ENCODE results near the gene C6orf120. TPM values are rescaled to one million over a fixed set of nuclear protein-coding genes. Genes with fewer than 3 reads are reported as not detected.

The C6orf120 gene
- 10 to 100 TPM in 1 of 2 donors, 1 to 10 TPM in 1; 8.9 to 13.9 TPM for total RNA-seq

DNA sequence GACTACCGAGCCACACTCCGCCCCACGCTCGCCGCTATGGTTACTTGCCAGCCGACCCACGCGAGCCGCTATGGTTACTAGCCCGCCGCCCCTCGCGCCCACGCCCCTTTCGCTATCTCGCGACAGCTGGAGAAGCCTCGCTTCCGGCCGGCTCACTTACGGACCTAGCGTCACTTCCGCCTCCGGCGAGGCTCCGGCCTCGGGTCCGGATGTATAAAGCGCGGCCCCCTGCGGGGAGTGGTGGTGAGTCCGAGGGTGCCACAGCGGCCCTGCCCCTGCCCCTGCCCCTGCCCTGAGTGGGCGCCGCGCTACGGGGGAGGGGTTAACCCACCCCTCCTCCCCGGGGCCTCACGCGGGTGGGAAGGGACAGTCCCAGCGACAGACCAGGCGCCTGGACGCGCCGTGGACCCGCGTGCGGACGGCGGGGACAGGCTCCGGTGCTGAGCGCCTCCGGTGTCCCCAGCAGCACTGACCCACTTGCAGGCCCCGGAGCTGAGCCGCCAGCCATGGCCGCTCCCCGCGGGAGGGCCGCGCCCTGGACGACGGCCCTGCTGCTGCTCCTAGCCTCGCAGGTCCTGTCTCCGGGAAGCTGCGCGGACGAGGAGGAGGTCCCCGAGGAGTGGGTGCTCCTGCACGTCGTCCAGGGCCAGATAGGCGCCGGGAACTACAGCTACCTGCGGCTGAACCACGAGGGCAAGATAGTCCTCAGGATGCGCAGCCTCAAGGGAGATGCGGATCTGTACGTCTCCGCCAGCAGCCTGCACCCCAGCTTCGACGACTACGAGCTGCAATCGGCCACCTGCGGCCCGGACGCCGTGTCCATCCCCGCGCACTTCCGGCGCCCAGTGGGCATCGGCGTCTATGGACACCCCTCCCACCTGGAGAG is at the start of gene C6orf120, which contains the start of gene WDR27:
Gene C6orf120 (plus strand): TSS at position 173 of the 886 bp plus-strand sequence. CDS start 334 bp downstream, at position 507.
Gene WDR27 (minus strand): TSS at position 76 of the 886 bp plus-strand sequence. CDS start 13,024 bp downstream, outside the sequence.
- ATAC-seq (peak; percentile 93 to 95), DNase-seq (ENCODE audit: low spot score in 2 of 2) (peak; percentile 95 to 97)
- Mint-ChIP-seq H3K36me3 (peaks cover 17 to 25% of the 10 kb centered on the region in 2 donors), H3K9me3 (no peaks in the 10 kb centered on the region), H3K27ac (peak within 1 kb of the TSS; percentile 95 to 96)

DNA sequence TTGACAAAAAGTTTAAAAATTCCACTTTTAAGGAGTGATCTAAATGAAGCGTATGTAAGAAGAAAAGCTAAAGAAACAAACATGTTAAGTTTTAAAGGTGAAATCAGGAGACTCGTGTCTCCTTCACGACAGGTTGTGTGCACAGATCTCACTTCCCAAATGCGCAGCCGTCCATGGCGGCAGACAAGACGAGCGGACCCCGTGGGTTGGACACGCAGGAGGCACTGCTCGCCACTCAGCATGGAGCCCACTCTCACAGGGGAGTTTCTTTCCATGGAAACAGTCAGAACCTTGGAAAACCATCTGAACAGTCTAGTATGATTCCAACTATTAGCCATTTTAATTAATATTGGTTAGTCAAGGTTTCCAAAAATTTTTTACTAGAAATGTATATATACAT is 49.0 kb upstream of the C6orf120 start:
- DNase-seq (ENCODE audit: low spot score in 2 of 2) (no peak), ATAC-seq (no peak)
- Mint-ChIP-seq H3K9me3 (no peaks in the 10 kb centered on the region), H3K27ac (no peak overlapping the region), H3K36me3 (peaks cover 4 to 15% of the 10 kb centered on the region in 2 donors)

DNA sequence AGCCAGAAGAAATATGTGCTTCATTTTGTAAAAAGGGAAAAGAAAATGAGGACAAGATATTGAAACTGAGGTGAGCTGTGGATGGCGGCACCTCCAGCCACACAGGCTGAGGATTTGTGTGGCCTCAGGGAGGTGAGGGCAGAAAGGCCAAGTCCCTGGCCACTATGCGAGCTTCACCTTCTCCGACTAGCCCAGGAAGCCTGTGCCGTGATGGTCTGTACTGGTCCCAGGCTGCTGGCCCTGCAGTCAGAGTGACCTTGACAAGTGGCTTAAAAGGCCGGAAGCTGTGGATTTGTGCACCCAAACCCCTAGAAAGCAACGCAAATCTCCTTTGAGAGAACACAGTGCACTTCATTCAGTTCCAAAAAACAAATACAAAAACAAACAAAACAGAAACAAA is 48.2 kb upstream of the C6orf120 start:
- H3K36me3 Mint-ChIP-seq = peaks cover 7 to 15% of the 10 kb centered on the region in 2 donors
- no peaks in the 10 kb centered on the region for H3K9me3 Mint-ChIP-seq
- H3K27ac Mint-ChIP-seq = peak overlapping the region in 1 of 2 donors; percentile 31
- ATAC-seq = no peak
- no peak for DNase-seq (ENCODE audit: low spot score in 2 of 2)

DNA sequence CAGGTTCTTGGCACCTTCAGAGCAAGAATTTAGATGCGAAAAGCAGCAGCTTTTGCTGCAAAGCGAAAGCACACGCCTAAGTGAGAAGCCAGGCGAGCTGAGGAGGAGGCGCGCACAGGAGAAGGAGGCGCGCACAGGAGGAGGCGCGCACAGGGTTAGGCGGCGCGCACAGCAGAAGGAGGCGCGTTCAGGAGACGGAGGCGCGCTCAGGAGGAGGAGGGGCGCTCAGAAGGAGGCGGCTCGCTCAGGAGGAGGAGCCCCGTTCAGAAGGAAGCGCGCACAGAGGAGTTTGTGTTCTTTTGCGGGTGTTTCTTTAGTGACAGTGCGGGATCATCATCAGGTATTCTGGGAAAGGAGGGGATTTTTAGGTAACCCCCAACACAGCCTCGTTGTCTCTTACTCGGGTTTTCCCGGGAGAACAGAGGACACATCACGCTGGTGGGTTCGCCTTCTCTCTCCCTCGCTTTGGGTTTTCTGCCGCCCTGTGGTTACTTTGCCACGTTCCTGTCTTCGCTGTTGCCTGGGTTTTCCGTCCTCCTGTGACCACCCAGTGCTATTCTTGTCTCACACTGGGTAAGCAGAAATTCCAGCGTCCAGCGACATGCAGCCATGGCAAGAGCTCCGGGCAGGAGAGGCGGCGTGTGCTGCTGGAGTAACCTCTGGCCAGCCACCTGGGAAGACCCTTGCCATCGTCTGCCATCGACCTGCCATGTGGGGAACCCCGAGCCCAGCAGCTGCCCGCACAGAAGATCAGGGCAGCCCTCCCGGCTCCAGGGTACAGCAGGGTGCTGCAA is 47.1 kb upstream of the C6orf120 start:
- Mint-ChIP-seq H3K36me3 (peaks cover 11 to 15% of the 10 kb centered on the region in 2 donors), H3K27ac (peak overlapping the region in 1 of 2 donors; percentile 31), H3K9me3 (no peaks in the 10 kb centered on the region)
- peak; percentile 93 to 95 for ATAC-seq
- DNase-seq (ENCODE audit: low spot score in 2 of 2) = peak; percentile 30 to 64

DNA sequence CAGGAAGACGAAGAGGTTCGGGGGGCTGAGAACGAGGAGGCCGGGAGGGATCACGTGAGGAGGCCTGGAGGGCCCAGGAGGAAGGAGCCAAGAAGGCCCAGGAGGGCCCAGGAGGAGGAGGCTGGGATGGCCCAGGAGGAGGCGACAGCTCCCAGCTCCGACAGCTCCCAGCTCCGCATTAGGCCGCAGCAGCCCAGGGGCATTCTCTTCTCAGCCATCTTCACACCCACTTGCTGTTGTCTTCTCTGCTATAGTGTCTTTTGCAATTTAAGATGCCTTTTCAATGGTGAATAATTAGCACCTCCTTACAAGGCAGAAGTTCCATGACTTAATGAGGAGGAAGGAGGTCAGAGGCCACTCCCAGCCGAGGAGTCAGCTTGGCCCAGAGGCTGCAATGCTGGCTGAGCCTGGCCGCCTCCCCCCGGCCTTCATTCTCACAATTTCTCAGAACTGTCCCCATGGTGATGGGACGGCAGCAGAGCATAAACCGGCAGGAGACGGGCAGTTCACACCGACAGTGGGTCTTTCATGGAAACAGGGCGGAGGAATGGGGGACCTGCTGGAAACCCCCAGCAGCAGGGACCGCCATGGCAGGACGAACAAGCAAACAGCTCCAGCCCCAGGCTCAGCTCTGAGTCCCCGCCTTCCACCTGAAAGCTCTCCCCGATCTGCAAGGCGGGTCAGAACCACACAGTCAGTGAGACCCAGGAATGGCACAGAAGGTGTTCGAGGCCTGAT is 45.2 kb upstream of the C6orf120 start:
- no peaks in the 10 kb centered on the region for H3K9me3 Mint-ChIP-seq
- H3K36me3 Mint-ChIP-seq = peaks cover 11 to 15% of the 10 kb centered on the region in 2 donors

DNA sequence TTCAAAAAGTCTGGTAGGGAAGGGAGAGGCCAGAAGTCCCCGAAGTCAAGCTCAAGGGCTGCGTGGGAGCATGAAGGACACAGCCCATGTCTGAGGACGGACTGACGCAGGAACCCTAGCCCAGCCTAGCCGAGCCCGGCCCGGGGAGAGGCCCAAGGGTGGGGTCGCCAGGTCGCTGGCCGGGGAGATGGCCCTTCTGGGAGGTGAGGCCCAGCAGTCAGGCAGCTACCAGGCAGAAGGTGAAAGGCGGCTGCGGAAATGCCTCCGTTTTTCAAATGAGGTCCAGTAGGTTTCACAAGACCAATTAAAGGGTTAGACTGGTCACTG is 44.7 kb upstream of the C6orf120 start:
- no peak for DNase-seq (ENCODE audit: low spot score in 2 of 2)
- Mint-ChIP-seq H3K36me3 (peaks cover 13 to 15% of the 10 kb centered on the region in 2 donors), H3K27ac (no peak overlapping the region), H3K9me3 (no peaks in the 10 kb centered on the region)
- no peak for ATAC-seq

More for the DNA sequence above, 45.2 kb upstream of the C6orf120 start:
- DNase-seq (ENCODE audit: low spot score in 2 of 2) (no peak), ATAC-seq (no peak)
- no peak overlapping the region for H3K27ac Mint-ChIP-seq

DNA sequence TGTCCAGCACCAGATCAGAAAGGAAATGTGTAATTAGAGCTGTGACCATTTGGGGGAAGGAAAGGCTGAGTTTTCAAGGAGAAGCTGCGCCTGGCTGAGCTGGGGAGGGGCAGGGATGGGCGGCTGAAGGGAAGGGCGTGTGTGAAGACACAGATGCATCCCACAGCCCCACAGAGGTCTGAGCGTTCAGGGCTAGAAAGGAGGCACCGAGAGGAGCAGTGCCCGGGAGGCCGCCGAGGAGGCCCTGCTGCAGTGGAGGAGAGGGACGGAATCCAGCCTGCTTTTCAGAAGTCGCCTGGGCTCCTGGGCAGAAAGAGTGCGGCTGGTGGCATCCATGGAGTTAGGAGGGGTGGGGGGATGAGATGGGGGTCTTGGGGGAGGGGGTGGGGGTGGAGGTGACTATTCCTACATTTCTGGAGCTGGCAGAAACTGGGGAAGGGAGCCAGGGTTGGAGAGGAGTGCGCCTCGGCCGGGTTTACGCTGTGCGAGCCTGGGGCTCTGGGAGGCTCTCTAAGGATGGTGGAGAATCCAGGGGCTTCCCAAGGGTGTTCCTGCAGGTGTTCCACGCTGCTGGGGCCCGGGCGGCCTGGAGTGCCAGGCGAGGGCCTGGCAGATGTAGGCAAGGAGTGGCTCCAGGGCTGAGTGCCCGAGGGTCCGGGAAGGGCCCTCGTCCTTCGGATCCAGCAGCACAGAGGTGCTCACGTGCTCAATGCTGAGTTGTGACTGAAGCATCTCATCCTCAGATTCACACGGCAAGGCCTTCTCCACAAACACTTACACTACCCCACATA is 41.9 kb upstream of the C6orf120 start:
- DNase-seq (ENCODE audit: low spot score in 2 of 2) = no peak
- Mint-ChIP-seq H3K27ac (peak overlapping the region in 1 of 2 donors; percentile 36), H3K36me3 (peaks cover 15 to 31% of the 10 kb centered on the region in 2 donors), H3K9me3 (no peaks in the 10 kb centered on the region)
- no peak for ATAC-seq

DNA sequence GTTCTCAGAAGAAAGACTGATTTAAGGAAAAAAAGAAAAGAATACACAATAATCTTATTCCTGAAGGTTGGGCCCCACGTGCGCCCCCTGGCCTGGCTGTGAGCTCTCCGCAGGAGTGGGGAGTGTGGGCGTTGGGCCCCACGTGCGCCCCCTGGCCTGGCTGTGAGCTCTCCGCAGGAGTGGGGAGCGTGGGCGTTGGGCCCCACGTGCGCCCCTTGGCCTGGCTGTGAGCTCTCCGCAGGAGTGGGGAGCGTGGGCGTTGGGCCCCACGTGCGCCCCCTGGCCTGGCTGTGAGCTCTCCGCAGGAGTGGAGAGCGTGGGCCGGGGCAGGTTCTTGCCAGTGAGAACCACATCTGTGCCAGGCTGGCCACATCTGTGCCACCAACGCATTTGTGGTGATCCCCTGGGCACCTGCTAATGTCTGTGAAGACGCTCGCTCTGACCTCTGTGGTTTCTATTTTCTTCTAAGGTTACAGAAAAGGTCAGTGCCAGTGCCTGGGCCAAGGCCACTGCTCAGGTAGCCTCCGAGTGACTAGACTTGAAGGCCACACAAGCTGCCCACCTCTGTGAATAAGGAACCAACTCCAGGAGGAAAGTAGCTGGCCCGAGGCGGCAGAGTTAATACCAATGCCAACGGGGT is 41.1 kb upstream of the C6orf120 start:
- Mint-ChIP-seq H3K27ac (no peak overlapping the region), H3K9me3 (no peaks in the 10 kb centered on the region), H3K36me3 (peaks cover 13 to 31% of the 10 kb centered on the region in 2 donors)
- no peak for ATAC-seq
- DNase-seq (ENCODE audit: low spot score in 2 of 2) = no peak

DNA sequence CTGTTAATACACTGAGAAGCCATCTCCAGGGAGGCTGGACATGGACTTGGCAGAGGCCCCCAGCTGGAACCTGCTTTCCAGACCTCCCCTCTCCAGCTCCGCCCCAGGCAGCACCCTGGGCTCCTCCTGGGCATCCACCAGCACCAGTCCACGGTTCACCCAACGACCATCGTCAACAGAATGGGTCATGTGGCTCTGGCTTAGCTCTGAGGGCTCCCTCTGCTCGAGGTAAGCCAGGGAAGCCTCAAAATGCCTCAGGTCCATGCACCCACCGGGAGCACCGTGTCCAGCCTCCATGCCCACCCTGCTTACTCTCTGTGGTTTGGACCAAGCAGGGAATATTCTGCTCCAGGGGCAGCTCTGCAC is 40.6 kb upstream of the C6orf120 start:
- ATAC-seq (no peak), DNase-seq (ENCODE audit: low spot score in 2 of 2) (no peak)
- Mint-ChIP-seq H3K9me3 (no peaks in the 10 kb centered on the region), H3K36me3 (peaks cover 8 to 32% of the 10 kb centered on the region in 2 donors), H3K27ac (no peak overlapping the region)

DNA sequence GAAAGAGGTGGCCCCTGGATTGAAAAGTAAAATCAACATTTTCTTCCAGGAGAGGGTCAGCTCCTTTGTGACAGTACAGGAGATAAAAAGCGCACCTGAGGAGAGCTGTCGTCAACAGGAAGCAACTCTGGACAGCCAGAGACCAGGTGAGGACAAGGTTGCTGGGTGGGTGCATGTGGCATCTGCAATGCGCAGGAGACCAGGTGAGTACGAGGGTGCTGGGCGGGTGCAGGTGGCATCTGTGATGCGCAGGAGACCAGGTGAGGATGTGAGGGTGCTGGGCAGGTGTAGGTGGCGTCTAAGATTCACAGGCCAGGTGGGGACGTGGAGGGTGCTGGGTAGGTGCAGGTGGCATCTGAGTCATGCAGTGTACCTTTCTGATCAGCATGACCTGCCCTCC is 38.5 kb upstream of the C6orf120 start:
- no peaks in the 10 kb centered on the region for H3K9me3 Mint-ChIP-seq
- peaks cover 0 to 37% of the 10 kb centered on the region in 2 donors for H3K36me3 Mint-ChIP-seq
- no peak for ATAC-seq
- H3K27ac Mint-ChIP-seq = no peak overlapping the region
- no peak for DNase-seq (ENCODE audit: low spot score in 2 of 2)

DNA sequence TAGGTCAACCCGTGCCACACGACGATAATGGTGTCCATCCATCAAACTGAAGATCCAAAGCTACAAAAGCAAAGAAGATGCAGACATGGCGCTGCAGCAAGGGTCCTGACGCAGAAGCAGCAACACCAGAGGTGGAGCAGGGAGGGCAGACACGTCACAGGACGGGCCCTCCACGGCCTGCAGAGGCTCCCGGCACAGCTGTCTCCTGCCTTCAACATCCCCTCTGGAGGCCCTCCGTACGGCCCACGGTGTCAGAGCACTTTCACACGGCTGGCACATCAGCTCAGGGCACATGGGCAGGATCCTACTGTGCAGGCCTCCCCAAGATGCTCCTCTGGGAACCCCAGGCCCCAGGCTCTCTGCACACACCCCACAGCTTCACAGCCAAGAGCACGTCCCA is 37.7 kb upstream of the C6orf120 start:
- peak overlapping the region in 1 of 2 donors; percentile 84 for H3K27ac Mint-ChIP-seq
- ATAC-seq (no peak), DNase-seq (ENCODE audit: low spot score in 2 of 2) (no peak)
- H3K36me3 Mint-ChIP-seq = peaks cover 0 to 34% of the 10 kb centered on the region in 2 donors
- H3K9me3 Mint-ChIP-seq = no peaks in the 10 kb centered on the region

DNA sequence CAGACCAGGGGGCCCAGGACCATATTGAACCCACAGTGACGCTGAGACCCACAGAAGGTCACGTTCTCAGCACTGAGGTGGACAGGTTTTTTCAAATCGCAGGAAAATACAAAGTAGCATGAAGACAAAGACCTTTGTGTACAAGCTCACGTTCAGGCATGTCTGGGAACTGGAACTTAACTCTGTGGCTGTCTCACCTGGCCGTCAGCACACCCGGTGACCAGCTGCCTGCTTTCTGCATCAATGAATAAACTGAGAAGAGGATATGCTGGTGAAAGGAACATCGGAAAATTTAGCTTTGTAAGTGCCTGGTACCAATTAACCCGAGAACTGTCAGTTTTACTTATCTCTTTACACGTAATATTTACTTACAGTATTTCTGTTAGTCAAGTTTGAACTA is 36.6 kb upstream of the C6orf120 start:
- ATAC-seq (no peak), DNase-seq (ENCODE audit: low spot score in 2 of 2) (no peak)
- Mint-ChIP-seq H3K27ac (no peak overlapping the region), H3K36me3 (peaks cover 0 to 33% of the 10 kb centered on the region in 2 donors), H3K9me3 (no peaks in the 10 kb centered on the region)

DNA sequence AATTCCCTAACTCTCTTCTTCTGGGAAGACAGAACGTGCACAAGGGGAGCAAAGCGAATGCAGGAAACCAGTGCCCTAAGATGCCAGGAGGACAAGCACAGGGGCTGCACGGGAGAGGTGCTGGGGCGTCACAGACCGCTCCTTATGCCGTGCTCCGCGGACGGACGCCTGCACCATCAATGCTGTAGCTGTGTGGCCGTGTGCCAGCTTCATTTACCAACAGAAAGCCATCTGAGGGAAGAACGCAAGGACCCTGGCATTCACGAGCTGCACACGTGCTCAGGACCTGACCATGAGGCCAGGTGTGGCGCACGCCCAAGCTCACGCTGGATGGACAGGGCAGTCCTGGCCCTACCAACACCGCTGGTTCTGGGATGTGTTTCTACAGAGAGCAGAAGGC is 35.5 kb upstream of the C6orf120 start:
- H3K27ac Mint-ChIP-seq = peak overlapping the region in 1 of 2 donors; percentile 25
- peaks cover 0 to 33% of the 10 kb centered on the region in 2 donors for H3K36me3 Mint-ChIP-seq
- ATAC-seq = no peak
- no peaks in the 10 kb centered on the region for H3K9me3 Mint-ChIP-seq
- DNase-seq (ENCODE audit: low spot score in 2 of 2) = no peak

DNA sequence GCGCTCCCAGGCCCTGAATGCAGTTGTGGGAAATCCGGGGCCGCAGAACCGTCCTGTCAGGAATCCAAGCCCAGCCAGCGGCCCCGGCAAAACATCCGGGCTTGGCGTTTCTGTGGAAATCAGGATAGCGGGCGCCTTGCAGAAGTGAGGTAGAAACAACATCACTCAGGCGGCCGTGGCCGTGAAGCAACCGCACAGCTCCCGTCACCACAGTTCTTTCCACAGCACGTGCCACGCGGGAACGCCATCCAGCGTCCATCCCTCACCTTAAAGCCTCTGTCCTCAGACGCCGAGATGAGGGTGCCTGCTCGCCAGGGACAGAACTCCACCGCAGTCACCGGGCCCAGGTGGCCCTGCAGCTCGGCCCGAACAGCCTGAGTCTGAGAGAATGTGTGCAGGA is 34.2 kb upstream of the C6orf120 start:
- H3K27ac Mint-ChIP-seq = no peak overlapping the region
- ATAC-seq (no peak), DNase-seq (ENCODE audit: low spot score in 2 of 2) (no peak)
- H3K9me3 Mint-ChIP-seq = no peaks in the 10 kb centered on the region
- peaks cover 0 to 26% of the 10 kb centered on the region in 2 donors for H3K36me3 Mint-ChIP-seq

DNA sequence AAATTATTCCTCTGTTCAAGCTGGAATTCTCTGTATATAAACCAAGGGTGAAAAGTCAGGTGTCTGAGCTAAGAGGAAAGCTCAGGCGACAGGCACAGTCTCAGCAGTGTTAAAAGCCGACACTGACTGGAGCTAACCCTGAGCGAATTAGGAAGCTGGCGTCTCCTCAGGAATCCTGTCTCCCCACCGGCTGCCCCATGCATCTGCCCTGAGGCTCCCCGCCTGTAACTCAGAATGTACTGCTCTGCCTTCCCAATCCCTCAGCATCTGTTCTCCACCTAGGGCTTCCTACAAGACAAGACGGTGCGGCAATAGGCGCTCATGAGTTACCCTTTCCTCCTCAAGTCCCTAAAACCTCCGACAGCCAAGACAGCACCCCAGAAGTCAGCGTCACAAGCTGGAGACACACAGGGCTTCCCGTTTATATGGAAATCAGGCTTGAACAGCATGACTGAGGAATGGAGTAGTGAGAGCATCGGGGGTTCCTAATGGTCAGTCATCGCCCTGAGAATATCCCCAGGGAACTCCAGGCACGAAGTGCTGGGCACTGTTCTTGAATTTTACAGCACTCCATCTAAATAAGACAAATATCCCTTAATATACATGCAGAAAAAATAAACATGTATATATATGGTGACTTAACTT is 33.6 kb upstream of the C6orf120 start:
- Mint-ChIP-seq H3K9me3 (no peaks in the 10 kb centered on the region), H3K36me3 (peaks cover 0 to 20% of the 10 kb centered on the region in 2 donors), H3K27ac (peak overlapping the region in 1 of 2 donors; percentile 51)
- DNase-seq (ENCODE audit: low spot score in 2 of 2) (no peak), ATAC-seq (no peak)

All from activated naive CD4-positive, alpha-beta T cell treated with anti-CD3 and anti-CD28 coated beads, Interleukin-2, amount 50 U/mL, for 72 hours (primary cell).